Measurements from ENCODE around the gene CFAP92. TPM values are rescaled to one million over a fixed set of nuclear protein-coding genes. Genes with fewer than 3 reads are reported as not detected.
"Not testable (repeated sequence)": the region's sequence is repeated elsewhere in the genome, so short reads cannot be mapped to it uniquely, and the experiment has no call there.

Gene CFAP92
- total RNA-seq, 1 donor from 2014 or later, result 3.7 TPM

DNA sequence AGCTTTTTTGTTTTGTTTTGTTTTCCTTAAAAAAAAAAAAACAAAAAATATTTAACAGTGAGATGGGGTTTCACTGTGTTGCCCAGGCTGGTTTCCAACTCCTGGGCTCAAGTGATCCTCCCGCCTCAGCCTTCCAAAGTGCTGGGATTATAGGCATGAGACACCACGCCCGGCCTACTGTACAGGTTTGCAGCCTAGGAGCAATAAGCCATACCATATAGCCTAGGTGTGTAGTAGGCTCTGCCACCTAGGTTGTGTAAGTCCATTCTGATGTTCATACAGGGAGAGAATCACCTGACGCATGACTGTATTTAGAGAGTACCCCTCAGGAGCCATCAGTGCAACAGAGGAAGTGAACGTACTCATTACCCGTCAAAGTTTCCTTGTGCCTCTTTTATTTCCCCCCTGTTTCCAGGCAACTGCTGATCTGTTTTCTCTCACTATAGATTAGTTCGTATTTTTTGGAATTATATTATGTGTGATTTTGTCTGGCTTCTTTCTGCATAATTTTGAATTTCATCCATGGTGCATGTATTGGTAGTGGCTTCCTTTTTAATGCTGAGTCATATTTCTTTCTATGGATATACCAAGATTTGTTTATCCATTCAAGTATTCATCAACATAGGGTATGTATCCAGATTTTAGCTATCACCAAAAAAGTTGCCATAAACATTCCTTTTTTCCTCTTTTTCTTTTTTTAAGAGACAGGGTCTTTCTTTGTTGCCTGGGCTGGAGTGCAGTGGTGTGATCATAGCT, 104.6 kb downstream of the CFAP92 start:
- Mint-ChIP-seq H3K36me3 (ENCODE audit: low read depth, unreplicated experiment) (peaks cover 14% of the 10 kb centered on the region), H3K4me1 (ENCODE audit: unreplicated experiment) (no peaks in the 10 kb centered on the region), H3K27ac (ENCODE audit: unreplicated experiment) (peak overlapping the region; percentile 50), H3K4me3 (ENCODE audit: unreplicated experiment) (no peak overlapping the region), H3K27me3 (ENCODE audit: unreplicated experiment) (peaks cover 1% of the 10 kb centered on the region), H3K9me3 (ENCODE audit: unreplicated experiment) (no peaks in the 10 kb centered on the region)
- TF ChIP-seq, protein P1, sequence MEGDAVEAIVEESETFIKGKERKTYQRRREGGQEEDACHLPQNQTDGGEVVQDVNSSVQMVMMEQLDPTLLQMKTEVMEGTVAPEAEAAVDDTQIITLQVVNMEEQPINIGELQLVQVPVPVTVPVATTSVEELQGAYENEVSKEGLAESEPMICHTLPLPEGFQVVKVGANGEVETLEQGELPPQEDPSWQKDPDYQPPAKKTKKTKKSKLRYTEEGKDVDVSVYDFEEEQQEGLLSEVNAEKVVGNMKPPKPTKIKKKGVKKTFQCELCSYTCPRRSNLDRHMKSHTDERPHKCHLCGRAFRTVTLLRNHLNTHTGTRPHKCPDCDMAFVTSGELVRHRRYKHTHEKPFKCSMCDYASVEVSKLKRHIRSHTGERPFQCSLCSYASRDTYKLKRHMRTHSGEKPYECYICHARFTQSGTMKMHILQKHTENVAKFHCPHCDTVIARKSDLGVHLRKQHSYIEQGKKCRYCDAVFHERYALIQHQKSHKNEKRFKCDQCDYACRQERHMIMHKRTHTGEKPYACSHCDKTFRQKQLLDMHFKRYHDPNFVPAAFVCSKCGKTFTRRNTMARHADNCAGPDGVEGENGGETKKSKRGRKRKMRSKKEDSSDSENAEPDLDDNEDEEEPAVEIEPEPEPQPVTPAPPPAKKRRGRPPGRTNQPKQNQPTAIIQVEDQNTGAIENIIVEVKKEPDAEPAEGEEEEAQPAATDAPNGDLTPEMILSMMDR (IDR thresholded peaks at IDR 0.05; ENCODE audit: unreplicated experiment), result no peak
- DNase-seq (ENCODE audit: low spot score), result no peak

DNA sequence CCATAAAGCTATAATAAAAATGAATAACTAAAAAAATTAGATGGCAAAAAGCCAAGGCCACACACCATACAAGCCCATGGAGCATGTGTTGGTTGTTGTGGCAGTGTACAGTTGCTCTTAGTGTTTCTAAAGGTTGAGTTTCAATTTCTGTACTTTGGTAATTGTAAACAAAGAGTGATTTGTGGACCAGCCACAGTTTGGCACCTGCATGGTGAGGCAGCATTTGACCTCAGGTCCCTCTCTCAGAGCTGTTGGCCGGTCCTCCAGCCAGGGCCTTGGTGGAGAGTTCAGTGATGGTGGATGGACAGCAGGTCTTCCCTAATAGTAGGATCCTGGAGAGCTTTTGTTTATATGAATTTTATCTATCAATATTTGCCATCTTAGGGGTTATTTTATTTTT, 108.9 kb downstream of the CFAP92 start:
- no peaks in the 10 kb centered on the region for H3K9me3 Mint-ChIP-seq (ENCODE audit: unreplicated experiment)
- H3K27ac Mint-ChIP-seq (ENCODE audit: unreplicated experiment), result no peak overlapping the region
- H3K4me3 Mint-ChIP-seq (ENCODE audit: unreplicated experiment), result no peak overlapping the region
- no peaks in the 10 kb centered on the region for H3K27me3 Mint-ChIP-seq (ENCODE audit: unreplicated experiment)
- TF ChIP-seq, protein P1 (IDR thresholded peaks at IDR 0.05; ENCODE audit: unreplicated experiment), result no peak
- peaks cover 4% of the 10 kb centered on the region for H3K36me3 Mint-ChIP-seq (ENCODE audit: low read depth, unreplicated experiment)
- peaks cover 12% of the 10 kb centered on the region for H3K4me1 Mint-ChIP-seq (ENCODE audit: unreplicated experiment)
- no peak for DNase-seq (ENCODE audit: low spot score)

DNA sequence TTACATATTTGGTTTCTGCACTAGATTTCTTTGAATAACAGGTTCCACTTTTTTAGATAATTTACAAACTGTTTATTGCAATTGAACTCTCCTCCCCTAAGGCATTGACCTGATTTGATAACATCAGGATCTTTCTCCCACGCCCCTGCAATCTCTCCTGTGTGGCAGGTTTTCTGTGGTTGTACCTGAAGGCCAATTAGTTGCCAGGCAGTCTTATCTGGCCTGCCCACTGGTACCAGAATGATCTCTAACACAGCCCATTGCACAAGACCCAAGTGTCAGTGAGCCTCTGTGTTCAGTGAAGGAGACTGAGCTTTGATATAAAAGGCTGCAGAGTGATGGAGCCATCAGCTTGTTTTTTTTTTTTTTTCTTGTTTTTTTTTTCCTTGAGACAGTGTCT, 111.2 kb downstream of the CFAP92 start:
- Mint-ChIP-seq H3K27ac (ENCODE audit: unreplicated experiment) (no peak overlapping the region), H3K36me3 (ENCODE audit: low read depth, unreplicated experiment) (peaks cover 4% of the 10 kb centered on the region), H3K27me3 (ENCODE audit: unreplicated experiment) (peaks cover 3% of the 10 kb centered on the region), H3K4me1 (ENCODE audit: unreplicated experiment) (peaks cover 27% of the 10 kb centered on the region), H3K4me3 (ENCODE audit: unreplicated experiment) (no peak overlapping the region), H3K9me3 (ENCODE audit: unreplicated experiment) (no peaks in the 10 kb centered on the region)
- no peak for DNase-seq (ENCODE audit: low spot score)
- TF ChIP-seq, protein P1 (IDR thresholded peaks at IDR 0.05; ENCODE audit: unreplicated experiment), result no peak

DNA sequence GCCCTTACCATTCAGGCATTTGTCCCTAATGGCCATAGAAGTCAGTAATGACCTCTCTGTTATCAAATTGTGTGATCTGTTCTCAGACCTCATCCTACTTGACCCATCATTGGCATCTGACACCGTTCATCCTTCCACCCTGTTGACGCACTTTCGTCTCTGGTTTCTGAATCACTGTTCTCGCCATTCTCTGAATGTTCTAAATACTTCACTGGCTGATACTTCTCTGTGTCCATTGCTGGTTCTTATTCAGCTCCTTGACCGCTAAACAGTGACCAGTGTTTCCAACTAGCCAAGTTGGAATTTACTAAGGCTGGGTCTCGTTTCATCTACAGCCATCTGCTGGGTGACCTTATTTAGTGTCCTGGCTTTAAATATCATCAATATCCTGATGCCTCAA, 112.3 kb downstream of the CFAP92 start:
- Mint-ChIP-seq H3K27ac (ENCODE audit: unreplicated experiment) (peak overlapping the region; percentile 5), H3K4me1 (ENCODE audit: unreplicated experiment) (peaks cover 28% of the 10 kb centered on the region), H3K36me3 (ENCODE audit: low read depth, unreplicated experiment) (peaks cover 4% of the 10 kb centered on the region), H3K27me3 (ENCODE audit: unreplicated experiment) (peaks cover 3% of the 10 kb centered on the region), H3K4me3 (ENCODE audit: unreplicated experiment) (no peak overlapping the region), H3K9me3 (ENCODE audit: unreplicated experiment) (no peaks in the 10 kb centered on the region)
- no peak for DNase-seq (ENCODE audit: low spot score)
- TF ChIP-seq, protein P1 (IDR thresholded peaks at IDR 0.05; ENCODE audit: unreplicated experiment), result no peak

DNA sequence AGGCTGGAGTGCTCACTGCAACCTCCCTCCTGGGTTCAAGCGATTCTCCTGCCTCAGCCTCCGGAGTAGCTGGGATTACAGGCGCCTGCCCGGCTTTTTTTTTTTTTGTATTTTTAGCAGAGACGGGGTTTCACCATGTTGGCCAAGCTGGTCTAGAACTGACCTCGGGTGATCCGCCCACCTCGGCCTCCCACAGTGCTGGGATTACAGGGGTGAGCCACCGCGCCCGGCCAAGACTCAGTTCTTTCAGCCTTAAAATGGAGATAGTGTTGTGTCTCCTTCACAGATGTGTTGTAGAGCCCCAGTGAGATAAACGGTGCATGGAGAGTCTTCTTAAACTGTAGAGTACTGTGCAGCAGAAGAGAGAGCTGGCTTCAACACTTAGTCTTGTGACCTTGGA, 113.4 kb downstream of the CFAP92 start:
- peak overlapping the region; percentile 48 for H3K27ac Mint-ChIP-seq (ENCODE audit: unreplicated experiment)
- H3K4me1 Mint-ChIP-seq (ENCODE audit: unreplicated experiment), result peaks cover 32% of the 10 kb centered on the region
- H3K9me3 Mint-ChIP-seq (ENCODE audit: unreplicated experiment); H3K27me3 Mint-ChIP-seq (ENCODE audit: unreplicated experiment); H3K36me3 Mint-ChIP-seq (ENCODE audit: low read depth, unreplicated experiment); DNase-seq (ENCODE audit: low spot score): not testable (repeated sequence)
- peak overlapping the region; percentile 90 for H3K4me3 Mint-ChIP-seq (ENCODE audit: unreplicated experiment)

Measured in endothelial cell (in vitro differentiated cells).